Breast epithelium (tissue), 4 donors: ENCODE measurements around the gene BSPRY. TPM values are rescaled to one million over a fixed set of nuclear protein-coding genes. Genes with fewer than 3 reads are reported as not detected.
A peak's percentile ranks its signal among the peaks of the same experiment; 100 is the strongest.

Experiments used
- DNase-seq, 2 donors: peaks; one replicate each; pipeline ENCODE4 v3.0.0-alpha.2; 2019; ENCODE audit warnings: low spot score in 2 of 2
- H3K27ac ChIP-seq, 2 donors: fragments of 200-600 bp; sonication (generic) in 1 of 2; one replicate each; pipeline ENCODE4 v1.5.1; 2016 to 2019; ENCODE audit warnings: mild to moderate bottlenecking in 1 of 2
- H3K27me3 ChIP-seq, 2 donors: fragments of 200-600 bp; sonication (generic) in 1 of 2; one replicate each; pipeline versions ENCODE4 v1.5.1 to v1.6.0; 2017 to 2019; ENCODE audit warnings: control low read depth in 1 of 2, mild to moderate bottlenecking in 1 of 2
- H3K36me3 ChIP-seq: fragments of 200-600 bp; one replicate; pipeline ENCODE4 v1.5.1; 2019
- H3K4me1 ChIP-seq, 2 donors: fragments of 200-600 bp; sonication (generic); one replicate each; pipeline ENCODE4 v1.5.1; 2016 to 2019; ENCODE audit warnings: control low read depth in 1 of 2
- H3K4me3 ChIP-seq, 3 donors: fragments of 200-600 bp; sonication (generic); 1 replicate in 2 of 3; 2 replicates in 1 of 3; pipeline ENCODE4 v1.5.1; 2016 to 2019; ENCODE audit warnings: mild to moderate bottlenecking in 3 of 3, moderate library complexity in 2 of 3
- H3K9me3 ChIP-seq, 2 donors: fragments of 200-600 bp; sonication (generic) in 1 of 2; one replicate each; pipeline ENCODE4 v1.5.1; 2016 to 2019; ENCODE audit warnings: control low read depth in 1 of 2
- POLR2A ChIP-seq: fragments of 450-650 bp; IDR thresholded peaks from one replicate; pipeline ENCODE4 v1.6.1; 2016; ENCODE audit warnings: antibody characterized with exemption, mild to moderate bottlenecking, moderate library complexity
- POLR2AphosphoS5 ChIP-seq, 3 donors: sonication (generic); formaldehyde crosslinking; IDR thresholded peaks; one replicate each; pipeline ENCODE4 v1.6.1; 2017; ENCODE audit warnings: antibody characterized with exemption in 3 of 3
- intact Hi-C: fragments of 100-400 bp; cut with DNase I; formaldehyde crosslinking; loops from one replicate; pipeline ENCODE4 v1.15.1; 2023; ENCODE audit warnings: low total_unique reads
- total RNA-seq, 3 donors: library from RNA; depleted of rRNA; stranded (reverse); fragments of >200 nt; gene quantifications; one replicate each; pipeline ENCODE4 v1.1.0, GENCODE V29; 2016
- TF ChIP-seq, protein P1 (sequence below), 3 donors: fragments of 450-650 bp; IDR thresholded peaks; one replicate each; pipeline ENCODE4 v1.5.1; 2016 to 2017; ENCODE audit warnings: antibody characterized with exemption in 3 of 3, mild to moderate bottlenecking in 3 of 3, moderate library complexity in 3 of 3

The BSPRY gene
- total RNA-seq, 3 donors from 2014 or later = 1.1 to 35.3 (median 27.9) TPM

DNA sequence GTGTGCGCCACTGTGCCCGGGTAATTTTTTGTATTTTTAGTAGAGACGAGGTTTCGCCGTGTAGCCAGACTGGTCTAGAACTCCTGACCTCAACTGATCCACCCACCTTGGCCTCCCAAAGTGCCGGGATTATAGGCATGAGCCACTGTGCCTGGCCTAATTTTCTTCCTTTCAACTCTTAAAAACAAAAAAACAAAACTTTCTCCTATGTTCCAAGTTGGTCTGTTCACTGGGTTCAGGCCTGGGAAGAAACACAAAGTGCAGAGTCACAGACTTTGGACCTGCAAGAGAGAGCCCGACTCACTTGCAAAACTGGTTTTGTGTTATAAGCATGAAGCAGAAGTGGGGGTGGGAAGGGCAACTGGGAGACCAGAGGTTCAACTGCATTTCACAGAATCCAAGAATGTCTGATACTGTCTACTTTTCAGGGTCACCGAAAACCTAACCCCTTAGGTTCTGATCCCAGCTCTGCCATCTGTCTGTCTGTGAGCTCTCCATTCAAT is 32.6 kb downstream of the BSPRY start:
- H3K9me3 ChIP-seq = no peaks in the 10 kb centered on the region
- H3K27ac ChIP-seq = peak overlapping the region; percentile 85
- H3K36me3 ChIP-seq = no peaks in the 10 kb centered on the region
- peak in 1 of 3 donors; percentile 34 for TF ChIP-seq POLR2AphosphoS5 (IDR thresholded peaks at IDR 0.05)
- no peak for TF ChIP-seq POLR2A
- TF ChIP-seq, protein P1, sequence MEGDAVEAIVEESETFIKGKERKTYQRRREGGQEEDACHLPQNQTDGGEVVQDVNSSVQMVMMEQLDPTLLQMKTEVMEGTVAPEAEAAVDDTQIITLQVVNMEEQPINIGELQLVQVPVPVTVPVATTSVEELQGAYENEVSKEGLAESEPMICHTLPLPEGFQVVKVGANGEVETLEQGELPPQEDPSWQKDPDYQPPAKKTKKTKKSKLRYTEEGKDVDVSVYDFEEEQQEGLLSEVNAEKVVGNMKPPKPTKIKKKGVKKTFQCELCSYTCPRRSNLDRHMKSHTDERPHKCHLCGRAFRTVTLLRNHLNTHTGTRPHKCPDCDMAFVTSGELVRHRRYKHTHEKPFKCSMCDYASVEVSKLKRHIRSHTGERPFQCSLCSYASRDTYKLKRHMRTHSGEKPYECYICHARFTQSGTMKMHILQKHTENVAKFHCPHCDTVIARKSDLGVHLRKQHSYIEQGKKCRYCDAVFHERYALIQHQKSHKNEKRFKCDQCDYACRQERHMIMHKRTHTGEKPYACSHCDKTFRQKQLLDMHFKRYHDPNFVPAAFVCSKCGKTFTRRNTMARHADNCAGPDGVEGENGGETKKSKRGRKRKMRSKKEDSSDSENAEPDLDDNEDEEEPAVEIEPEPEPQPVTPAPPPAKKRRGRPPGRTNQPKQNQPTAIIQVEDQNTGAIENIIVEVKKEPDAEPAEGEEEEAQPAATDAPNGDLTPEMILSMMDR (IDR thresholded peaks at IDR 0.05) = no peak
- intact Hi-C loops = no loop called here
- peak in 1 of 2 donors; percentile 71 for DNase-seq
- peaks cover 0 to 4% of the 10 kb centered on the region in 2 donors for H3K4me1 ChIP-seq
- no peak overlapping the region for H3K4me3 ChIP-seq
- no peaks in the 10 kb centered on the region for H3K27me3 ChIP-seq

GRCh38 chr9:113386571-113387393 is 37.4 kb downstream of the BSPRY start:
- Histone ChIP-seq H3K9me3 (no peaks in the 10 kb centered on the region), H3K4me3 (no peak overlapping the region), H3K27ac (no peak overlapping the region), H3K27me3 (no peaks in the 10 kb centered on the region), H3K4me1 (peaks cover 0 to 4% of the 10 kb centered on the region in 2 donors), H3K36me3 (peaks cover 7% of the 10 kb centered on the region)
- no peak for DNase-seq
- intact Hi-C loops = no loop called here
- no peak for TF ChIP-seq POLR2AphosphoS5 (IDR thresholded peaks at IDR 0.05)
- TF ChIP-seq, protein P1 (IDR thresholded peaks at IDR 0.05) = no peak
- TF ChIP-seq POLR2A = no peak

DNA sequence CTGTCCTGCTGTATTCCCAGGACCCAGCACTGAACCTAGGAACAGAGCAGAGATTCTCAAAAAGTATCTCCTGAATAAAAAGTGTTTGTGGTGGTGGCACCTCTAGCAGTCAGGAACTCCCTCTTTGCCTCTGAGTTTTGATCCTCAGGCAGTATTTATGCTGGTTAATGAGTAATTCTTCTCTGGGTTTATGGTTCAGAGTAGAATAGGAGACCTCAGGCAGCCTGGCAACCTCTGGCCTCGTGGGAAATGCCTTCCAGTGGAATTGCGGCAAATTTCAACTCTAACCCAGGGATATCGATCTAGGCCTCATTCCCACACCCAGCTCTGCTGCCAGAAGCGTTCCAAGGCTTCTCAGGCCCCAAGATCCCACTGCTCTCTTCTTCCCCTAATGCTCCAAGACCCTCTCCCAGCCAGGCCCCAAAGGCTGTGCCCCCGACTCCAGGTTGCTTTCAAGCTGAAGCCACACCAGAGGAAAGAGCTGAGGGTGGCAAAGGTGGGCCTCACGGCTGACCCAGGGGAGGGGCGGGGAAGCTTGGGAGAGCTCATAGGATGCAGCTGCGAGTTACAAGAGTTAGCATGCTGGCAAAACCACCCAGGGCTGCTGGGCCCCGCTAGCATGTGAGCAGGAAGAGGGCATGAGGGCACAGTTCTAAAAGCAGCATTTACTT is 38.4 kb downstream of the BSPRY start:
- intact Hi-C loops = no loop called here
- H3K4me3 ChIP-seq = no peak overlapping the region
- DNase-seq = no peak
- no peak for TF ChIP-seq POLR2AphosphoS5 (IDR thresholded peaks at IDR 0.05)
- TF ChIP-seq, protein P1 (IDR thresholded peaks at IDR 0.05) = no peak
- TF ChIP-seq POLR2A = no peak
- H3K36me3 ChIP-seq = peaks cover 7% of the 10 kb centered on the region
- no peaks in the 10 kb centered on the region for H3K9me3 ChIP-seq
- no peaks in the 10 kb centered on the region for H3K4me1 ChIP-seq
- H3K27me3 ChIP-seq = no peaks in the 10 kb centered on the region
- H3K27ac ChIP-seq = no peak overlapping the region

- Histone ChIP-seq H3K36me3 (peaks cover 7% of the 10 kb centered on the region), H3K4me3 (no peak overlapping the region), H3K27ac (no peak overlapping the region), H3K4me1 (no peaks in the 10 kb centered on the region), H3K27me3 (no peaks in the 10 kb centered on the region), H3K9me3 (no peaks in the 10 kb centered on the region)
- intact Hi-C loops = no loop called here
- no peak for DNase-seq
- TF ChIP-seq POLR2A (no peak), POLR2AphosphoS5 (IDR thresholded peaks at IDR 0.05) (no peak)
- TF ChIP-seq, protein P1 (IDR thresholded peaks at IDR 0.05) = no peak
Observed at GRCh38 chr9:113388833-113389232, 39.5 kb downstream of the BSPRY start.

DNA sequence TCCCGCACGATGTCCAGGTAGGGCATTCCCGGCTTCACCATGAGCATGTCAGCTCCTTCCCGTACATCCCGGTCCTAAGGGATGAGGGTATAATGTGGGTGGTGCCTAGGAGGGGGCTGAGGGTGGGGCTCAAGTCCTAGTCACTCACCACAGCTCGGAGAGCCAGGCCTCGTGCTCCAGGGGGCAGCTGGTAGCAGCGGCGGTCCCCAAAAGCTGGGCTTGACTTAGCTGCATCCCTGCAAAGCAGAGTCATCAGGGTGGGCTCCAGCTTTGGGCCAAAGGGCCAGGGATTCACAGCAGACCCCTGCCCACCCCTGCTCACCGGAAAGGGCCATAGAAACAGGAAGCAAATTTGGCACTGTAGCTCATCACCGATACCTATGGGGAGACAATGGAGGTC is 40.1 kb downstream of the BSPRY start:
- no peak for DNase-seq
- TF ChIP-seq POLR2AphosphoS5 (IDR thresholded peaks at IDR 0.05) (no peak), POLR2A (no peak)
- TF ChIP-seq, protein P1 (IDR thresholded peaks at IDR 0.05) = no peak
- H3K27ac ChIP-seq = no peak overlapping the region
- no peaks in the 10 kb centered on the region for H3K9me3 ChIP-seq
- intact Hi-C loops = no loop called here
- H3K4me1 ChIP-seq = no peaks in the 10 kb centered on the region
- no peak overlapping the region for H3K4me3 ChIP-seq
- H3K27me3 ChIP-seq = no peaks in the 10 kb centered on the region
- peaks cover 7% of the 10 kb centered on the region for H3K36me3 ChIP-seq
